GM18867 (cell line): ENCODE measurements around the gene KCNJ4.

ENCODE experiments used
- ATAC-seq: cut with Tn5 transposase; IDR thresholded peaks from one replicate; pipeline ENCODE4 v1.9.1; 2021; ENCODE audit warnings: mild to moderate bottlenecking, moderate library complexity; ENCODE audit not compliant: unreplicated experiment

KCNJ4 gene

DNA sequence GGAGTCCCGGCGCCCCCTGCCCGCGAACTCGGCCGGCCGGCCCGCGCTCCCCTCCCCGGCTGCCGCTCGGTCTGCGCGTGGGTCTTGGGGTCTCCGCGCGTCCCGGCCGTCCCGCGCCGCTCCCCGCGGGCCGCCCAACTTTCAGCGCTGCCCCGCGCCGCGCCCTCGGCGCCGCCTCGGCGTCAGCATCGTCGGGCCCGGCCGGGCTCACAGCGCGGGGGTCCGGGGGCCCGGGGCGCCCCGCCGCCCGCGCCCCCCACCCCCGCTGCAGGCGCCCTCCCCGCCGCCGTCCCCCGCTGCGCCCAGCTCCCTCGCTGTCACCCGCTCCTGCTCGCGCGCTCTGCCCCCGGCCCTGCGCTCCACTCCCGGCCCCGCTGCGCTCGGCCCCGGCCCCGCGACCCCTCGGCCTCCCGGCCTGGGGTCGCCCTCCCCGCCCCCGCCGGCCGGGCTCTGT, at the start of gene KCNJ4:
Gene KCNJ4, minus strand, starts transcription at position 124 of the 454 bp plus-strand sequence. CDS start 27,067 bp downstream, outside the sequence.
- no peak for ATAC-seq

DNA sequence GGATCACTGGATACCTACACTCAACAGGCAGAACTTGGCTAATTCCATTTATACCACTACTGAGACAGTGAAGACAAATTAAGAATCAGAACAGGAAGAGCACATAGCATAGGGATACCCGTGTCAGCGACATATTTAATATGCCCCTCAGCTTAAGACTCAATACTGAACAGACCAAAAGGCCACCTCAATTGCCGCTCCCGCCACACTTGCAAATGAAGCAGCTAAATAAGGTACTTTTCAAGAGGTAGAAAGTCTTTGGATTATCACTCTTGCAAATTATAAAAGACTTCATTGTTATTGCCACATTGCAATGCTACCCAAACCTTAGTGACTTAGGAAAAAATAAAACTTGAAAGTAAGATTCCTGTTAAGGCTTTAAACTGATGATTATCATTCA, 48.0 kb upstream of the KCNJ4 start:
- no peak for ATAC-seq

DNA sequence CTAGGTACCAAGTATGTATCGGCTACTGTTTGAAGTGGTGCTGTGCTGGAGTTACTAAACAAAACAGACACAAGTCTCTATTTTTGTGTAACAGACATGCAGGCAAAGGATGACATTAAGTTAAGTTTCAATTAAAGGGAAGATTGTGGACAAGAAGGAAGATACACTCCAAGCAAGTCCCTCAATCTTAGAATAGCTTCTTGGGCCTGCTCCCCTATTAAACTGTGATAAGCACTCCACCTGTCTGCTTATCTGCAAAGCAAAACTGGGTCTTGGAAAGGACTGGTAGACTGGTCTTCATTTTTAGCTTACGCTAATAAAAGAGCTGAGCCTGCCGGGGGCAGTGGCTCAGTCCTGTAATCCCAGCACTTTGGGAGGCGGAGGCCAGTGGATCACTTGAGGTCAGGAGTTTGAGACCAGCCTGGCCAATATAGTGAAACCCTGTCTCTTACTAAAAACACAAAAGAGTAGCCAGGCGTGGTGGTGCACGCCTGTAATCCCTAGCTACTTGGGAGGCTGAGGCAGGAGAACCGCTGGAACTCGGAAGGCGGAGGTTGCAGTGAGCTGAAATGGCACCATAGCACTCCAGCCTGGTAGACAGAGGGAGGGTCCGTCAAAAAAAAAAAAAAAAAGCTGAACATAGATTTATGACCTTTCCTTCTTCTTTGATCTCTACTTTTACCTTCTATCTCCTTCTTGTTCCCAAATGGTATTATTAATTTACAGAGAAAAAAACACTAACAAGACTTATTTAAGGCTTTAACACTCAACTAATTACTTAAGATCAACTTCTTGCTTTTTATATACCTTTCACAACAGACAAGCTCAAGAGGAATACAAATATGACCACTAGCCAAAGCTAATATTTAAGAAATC, 47.0 kb upstream of the KCNJ4 start:
- ATAC-seq = no peak

DNA sequence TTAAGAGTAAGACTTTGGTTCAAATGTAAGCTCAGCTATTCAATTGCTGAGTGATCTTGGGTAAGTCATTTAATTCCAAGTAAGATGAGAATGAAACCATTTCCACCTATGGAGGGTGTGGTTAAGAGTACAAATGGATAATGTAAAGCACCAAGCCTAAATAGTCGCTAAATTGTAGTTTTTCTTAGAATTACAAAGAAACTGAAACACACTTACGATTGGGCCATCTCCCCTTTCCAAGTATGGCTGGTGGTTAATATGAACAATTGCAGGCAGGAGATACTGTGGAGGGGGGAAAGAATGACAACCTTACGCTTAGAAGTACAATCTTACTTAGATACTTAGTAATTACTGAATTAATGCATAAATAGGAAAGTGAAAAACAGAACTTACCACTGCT, 42.9 kb upstream of the KCNJ4 start:
- no peak for ATAC-seq

DNA sequence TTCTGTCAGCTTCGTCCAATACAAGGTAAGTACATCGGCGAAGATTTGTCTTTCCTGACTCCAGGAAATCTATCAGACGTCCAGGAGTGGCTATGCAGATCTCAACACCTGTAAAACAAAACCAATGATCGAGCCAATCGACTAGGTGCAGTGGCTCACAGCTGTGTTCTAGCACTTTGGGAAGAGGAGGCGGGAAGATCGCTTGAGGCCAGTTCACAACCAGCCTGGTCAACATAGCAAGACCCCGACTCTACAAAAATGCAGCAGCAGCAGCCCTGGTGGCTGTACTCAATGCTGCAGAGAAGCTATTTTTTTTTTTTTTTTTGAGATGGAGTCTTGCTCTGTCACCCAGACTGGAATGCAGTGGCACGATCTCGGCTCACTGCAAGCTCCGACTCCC, 39.9 kb upstream of the KCNJ4 start:
- ATAC-seq = no peak

DNA sequence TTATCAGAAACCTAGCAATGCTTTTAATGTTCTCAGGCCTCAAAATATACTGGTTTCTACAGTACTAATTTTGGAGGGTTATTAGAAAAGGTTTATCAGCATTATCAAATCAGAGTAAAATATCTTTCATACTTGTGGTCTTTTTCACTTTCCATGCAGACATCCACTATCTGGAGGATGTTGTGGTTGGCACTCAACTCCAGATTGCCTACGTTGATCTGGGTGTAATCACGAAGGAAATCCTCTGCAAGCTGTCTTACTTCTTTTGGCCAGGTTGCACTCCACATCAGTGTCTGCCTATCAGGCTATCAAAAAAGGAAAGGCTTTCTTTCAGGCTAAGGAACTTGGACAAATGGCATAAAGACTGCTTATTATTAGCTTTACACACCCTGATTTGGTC, 39.5 kb upstream of the KCNJ4 start:
- ATAC-seq = no peak

- ATAC-seq = no peak
Measured at GRCh38 chr22:38491707-38492348, 36.8 kb upstream of the KCNJ4 start.

DNA sequence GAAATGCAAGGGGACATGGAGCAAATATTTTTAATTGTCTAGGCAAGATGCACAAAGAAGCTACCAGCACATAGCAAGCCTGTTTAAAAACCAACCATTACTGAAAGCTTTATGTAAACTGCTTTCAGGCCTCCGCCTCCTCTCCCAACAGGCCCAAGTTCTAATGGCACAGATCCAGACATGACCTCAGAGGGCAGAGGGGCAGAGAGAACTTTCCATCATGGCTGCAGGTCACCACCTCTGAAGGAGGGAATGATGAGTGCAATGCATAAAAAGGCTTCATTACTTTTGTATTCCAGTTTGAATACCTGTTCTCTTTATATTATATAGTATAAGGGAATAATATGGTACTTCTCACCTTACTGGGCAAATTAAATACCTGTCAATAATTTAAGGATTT, 35.9 kb upstream of the KCNJ4 start:
- no peak for ATAC-seq

DNA sequence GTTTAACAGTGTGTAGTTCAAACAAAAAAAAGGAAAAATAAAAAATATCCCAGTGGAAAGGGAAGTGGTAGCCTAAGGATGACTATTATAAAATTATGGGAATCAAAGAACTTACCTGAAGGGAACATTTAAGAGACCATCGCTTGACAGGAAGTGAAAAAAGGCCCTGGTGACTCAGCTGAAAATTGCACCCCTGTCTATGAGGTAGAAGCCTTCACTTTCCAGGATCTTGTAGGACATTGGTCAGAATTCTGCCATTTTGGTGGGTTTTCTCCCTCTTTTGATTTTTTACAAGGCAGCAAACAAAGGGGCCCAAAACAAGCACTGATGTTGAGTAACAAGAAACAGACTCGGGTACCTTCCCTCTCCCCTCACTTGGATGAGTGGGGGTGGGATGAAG, 35.5 kb upstream of the KCNJ4 start:
- no peak for ATAC-seq

DNA sequence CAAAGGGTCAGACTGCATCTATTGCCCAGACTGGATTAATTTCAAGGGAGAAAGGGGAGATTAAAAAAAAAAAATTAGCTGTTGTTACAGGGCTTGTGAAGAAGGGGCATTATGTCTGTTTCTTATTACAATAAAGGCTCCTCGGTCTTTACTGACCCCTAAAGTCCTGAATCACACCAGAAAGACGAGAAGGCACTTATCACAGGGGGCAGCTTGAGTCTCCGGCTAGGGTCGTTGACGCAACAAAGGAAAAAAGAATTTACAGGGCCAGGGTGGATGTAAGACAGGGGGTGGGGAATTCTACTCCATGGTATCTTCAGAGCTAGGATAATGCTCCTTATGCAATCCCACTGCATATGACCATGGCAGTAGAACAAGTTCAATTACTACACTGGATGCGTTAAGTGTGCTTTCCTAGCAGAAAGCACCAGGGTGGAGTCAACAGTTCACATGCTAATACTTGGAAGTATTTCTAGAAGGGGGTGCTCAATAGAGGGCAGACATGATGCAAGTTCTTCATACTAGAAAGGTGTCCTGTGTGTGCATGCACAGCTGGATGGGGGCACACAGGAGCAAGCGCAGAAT, 34.7 kb upstream of the KCNJ4 start:
- no peak for ATAC-seq

GRCh38 chr22:38489142-38489541, 34.1 kb upstream of the KCNJ4 start:
- no peak for ATAC-seq

- ATAC-seq = no peak
Measured at GRCh38 chr22:38487946-38488345, 32.9 kb upstream of the KCNJ4 start.

DNA sequence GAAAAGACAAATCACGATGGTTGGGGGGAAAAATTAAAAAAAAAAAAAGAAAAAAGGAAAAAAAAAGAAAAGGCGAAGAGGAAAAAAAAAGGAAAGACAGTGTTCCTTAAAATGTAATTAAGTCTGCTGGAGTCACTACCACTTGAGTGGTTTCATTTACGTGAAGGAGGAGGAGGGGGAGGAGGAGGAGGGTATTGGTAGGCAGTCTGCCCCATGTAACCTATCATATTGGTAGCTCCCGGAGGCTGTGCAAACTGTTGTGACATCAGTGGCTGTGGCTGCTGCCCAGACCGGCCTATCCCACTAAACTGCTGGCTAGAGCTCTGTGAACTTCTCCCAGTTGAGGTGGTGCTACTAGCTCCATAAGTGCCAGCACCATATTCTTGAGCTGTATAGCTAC, 30.8 kb upstream of the KCNJ4 start:
- no peak for ATAC-seq

DNA sequence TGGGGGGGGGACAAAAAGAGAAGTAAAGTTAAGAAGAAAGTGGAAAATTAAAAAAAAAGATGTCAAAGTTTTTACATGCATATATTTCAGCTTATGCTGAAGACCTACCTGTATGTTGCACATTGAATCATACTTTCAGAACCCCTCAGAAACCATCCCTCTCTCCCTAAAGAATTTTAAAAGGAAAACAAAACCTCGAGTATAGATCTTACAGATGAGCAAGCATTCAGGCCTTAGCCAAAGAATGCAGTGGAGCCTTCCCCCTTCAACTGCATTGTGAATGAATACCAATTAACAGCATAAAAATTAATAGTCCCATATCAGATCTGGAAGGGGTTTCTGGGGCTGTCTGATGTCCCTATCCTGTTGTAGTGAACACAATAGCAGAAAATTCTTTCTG, 29.2 kb upstream of the KCNJ4 start:
- no peak for ATAC-seq

DNA sequence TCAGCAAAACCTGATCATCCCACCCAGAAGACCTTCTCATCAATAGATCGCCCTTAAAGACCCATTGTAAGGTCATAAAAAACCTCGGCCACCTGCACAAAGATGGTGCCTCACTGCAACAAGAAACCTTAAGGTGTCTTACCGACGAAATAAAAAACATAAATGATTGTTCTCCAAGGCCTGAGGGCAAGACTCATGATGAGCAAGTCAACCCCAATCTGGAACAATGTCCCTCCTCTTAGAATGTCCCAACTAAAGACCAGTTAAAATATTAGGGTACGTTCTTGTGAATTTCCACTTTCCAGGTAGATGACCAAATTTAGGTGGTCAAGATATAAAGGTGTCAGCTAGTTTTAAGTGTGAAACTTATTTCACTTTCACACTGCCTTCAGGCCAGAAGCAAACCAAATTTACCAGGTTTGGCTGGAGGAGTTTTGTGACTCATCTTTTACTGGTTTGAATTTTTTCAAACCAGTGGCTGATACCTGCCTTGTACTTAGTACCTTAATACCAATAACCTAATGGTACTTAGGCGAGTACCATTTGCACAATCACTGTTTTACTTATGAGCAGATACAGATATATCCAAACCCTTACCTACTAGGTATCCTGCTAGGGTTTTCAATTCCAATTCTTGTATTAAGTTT, 27.8 kb upstream of the KCNJ4 start:
- ATAC-seq = no peak

DNA sequence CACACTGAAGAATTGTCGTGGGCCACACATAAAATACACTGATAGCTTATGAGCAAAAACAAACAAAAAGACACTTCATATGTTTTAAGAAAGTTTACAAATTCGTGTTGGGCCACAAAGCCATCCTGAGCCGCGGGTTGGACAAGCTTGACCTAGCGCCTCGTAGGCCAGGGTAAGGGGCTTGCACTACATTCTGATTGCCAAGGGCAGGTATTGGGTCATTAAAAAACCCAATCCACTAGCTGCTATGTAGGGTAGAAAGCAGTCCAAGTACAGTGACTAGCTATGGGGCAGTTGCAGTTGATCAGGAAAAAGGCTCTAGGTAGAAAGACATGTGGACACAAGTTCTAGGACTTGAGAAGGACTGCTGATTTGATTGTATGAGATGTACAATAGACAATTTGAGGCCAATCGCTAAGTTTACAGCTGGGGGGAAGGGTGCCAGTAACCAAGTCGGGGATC, 26.9 kb upstream of the KCNJ4 start:
- no peak for ATAC-seq

DNA sequence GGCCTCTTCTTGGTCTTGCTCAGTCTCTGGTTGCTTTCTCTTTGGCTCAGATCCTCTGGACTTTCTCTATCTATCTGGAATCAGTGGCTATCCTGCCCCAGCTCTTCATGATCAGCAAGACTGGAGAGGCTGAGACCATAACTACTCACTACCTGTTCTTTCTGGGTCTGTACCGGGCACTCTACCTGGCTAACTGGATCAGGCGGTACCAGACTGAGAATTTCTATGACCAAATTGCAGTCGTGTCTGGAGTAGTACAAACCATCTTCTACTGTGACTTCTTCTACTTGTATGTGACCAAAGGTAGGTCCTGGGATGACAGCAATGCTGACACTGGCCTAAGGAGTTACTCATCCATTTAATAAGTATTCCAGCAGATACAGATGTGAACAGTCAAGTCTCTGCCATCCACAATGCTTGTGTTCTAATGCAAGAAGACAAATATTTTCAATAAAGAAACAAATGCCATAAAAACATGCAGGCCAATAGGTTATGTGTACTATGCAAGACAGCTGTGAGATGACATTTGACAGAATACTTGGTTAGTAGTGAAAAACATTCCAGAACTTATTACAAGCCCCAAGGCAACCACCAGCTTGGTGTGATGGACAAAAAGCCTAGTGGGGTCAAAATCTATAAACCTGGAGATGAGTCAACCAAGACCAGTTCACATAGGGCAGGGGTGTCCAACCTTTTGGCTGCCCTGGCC, 26.3 kb upstream of the KCNJ4 start:
- ATAC-seq = no peak

DNA sequence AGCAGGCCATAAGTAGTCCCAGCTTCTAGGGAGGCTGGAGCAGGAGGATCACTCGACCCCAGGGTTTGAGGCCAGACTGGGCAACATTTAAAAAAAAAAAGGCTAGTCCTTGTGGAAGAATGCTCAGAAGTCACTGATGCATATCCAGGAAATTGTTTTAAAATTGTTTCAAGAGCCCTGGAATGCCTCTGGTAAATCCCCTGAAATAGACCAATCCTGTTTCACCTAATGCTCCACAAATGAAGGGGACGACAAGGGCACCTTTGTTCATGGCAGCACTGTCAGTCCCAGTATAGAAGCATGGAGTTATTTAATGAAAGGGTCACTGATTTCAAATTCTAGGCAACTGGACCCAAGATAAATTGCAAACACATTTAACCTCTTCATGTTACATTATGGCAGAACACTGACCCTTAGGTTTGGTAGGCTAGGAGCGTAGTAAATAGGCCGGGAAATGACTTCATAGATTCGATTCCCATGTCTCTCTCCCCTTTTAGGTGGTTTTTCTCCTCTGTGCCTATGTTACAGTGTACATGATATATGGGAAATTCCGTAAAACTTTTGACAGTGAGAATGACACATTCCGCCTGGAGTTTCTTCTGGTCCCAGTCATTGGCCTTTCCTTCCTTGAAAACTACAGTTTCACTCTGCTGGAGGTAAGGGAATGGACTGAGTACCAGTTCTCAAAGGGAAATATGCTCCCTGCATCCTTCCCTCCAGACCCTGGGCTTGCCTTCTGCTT, 24.3 kb upstream of the KCNJ4 start:
- no peak for ATAC-seq

GRCh38 chr22:38477585-38477984, 22.6 kb upstream of the KCNJ4 start:
- no peak for ATAC-seq

DNA sequence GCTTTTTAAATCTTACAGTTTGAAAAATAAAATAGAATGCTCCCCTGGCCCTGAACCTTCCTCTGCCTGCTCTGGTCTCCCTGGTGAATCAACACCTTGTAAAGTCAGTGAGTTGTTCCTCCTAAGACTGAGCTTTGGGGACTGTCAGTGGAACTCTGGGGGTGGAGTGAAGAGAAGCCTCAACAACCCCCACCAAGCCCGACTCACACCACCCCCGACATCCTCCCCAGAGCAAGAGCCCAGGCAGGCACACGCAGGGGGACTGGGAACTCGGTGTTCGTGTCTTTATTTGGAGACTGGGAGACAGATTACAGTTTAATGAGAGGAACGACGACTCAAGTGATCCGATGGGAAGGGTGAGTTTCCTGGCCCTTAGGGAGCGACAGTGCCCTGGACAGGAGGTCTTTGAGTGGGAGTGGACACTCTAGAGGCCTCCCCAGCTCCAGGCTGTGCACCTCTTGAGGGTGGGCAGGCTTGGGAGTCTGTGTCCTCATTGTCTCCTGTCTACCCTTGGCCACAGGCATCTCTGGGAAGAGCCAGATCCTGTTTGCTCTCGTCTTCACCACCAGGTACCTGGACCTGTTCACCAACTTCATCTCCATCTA, 19.1 kb upstream of the KCNJ4 start:
- no peak for ATAC-seq
